ENCODE results near the gene KCNMA1.
A peak's percentile ranks its signal among the peaks of the same experiment; 100 is the strongest.

The KCNMA1 gene

GRCh38 chr10:77016278-77016815 is 621.3 kb downstream of the KCNMA1 start:
- no peak for DNase-seq (ENCODE audit: low spot score)

GRCh38 chr10:77015360-77015759 is 622.2 kb downstream of the KCNMA1 start:
- no peak for DNase-seq (ENCODE audit: low spot score)

GRCh38 chr10:77012812-77013500 is 624.7 kb downstream of the KCNMA1 start:
- DNase-seq (ENCODE audit: low spot score) = no peak

- peak; percentile 57 for DNase-seq (ENCODE audit: low spot score)
Observed at GRCh38 chr10:77011874-77012811, 625.5 kb downstream of the KCNMA1 start.

- DNase-seq (ENCODE audit: low spot score) = no peak
Observed at GRCh38 chr10:77010430-77010829, 627.2 kb downstream of the KCNMA1 start.

GRCh38 chr10:77007834-77008233 is 629.8 kb downstream of the KCNMA1 start:
- no peak for DNase-seq (ENCODE audit: low spot score)

- DNase-seq (ENCODE audit: low spot score) = no peak
Observed at GRCh38 chr10:77006836-77007511, 630.6 kb downstream of the KCNMA1 start.

GRCh38 chr10:77005871-77006270 is 631.7 kb downstream of the KCNMA1 start:
- no peak for DNase-seq (ENCODE audit: low spot score)

GRCh38 chr10:77004917-77005564 is 632.6 kb downstream of the KCNMA1 start:
- DNase-seq (ENCODE audit: low spot score) = peak; percentile 74

- DNase-seq (ENCODE audit: low spot score) = no peak
Observed at GRCh38 chr10:77002872-77003271, 634.7 kb downstream of the KCNMA1 start.

- DNase-seq (ENCODE audit: low spot score) = no peak
Observed at GRCh38 chr10:77001206-77001605, 636.4 kb downstream of the KCNMA1 start.

- no peak for DNase-seq (ENCODE audit: low spot score)
Observed at GRCh38 chr10:76998451-76998850, 639.2 kb downstream of the KCNMA1 start.

- no peak for DNase-seq (ENCODE audit: low spot score)
Observed at GRCh38 chr10:76997631-76998030, 640.0 kb downstream of the KCNMA1 start.

GRCh38 chr10:76995023-76995422 is 642.6 kb downstream of the KCNMA1 start:
- DNase-seq (ENCODE audit: low spot score) = no peak

GRCh38 chr10:76993213-76993612 is 644.4 kb downstream of the KCNMA1 start:
- no peak for DNase-seq (ENCODE audit: low spot score)

- no peak for DNase-seq (ENCODE audit: low spot score)
Observed at GRCh38 chr10:76992467-76992866, 645.1 kb downstream of the KCNMA1 start.

- no peak for DNase-seq (ENCODE audit: low spot score)
Observed at GRCh38 chr10:76991621-76992020, 646.0 kb downstream of the KCNMA1 start.

GRCh38 chr10:76990561-76990960 is 647.0 kb downstream of the KCNMA1 start:
- no peak for DNase-seq (ENCODE audit: low spot score)

GRCh38 chr10:76984559-76985443 is 652.8 kb downstream of the KCNMA1 start:
- peak; percentile 66 for DNase-seq (ENCODE audit: low spot score)

GRCh38 chr10:76983624-76984023 is 654.0 kb downstream of the KCNMA1 start:
- DNase-seq (ENCODE audit: low spot score) = no peak

GRCh38 chr10:76982671-76983070 is 654.9 kb downstream of the KCNMA1 start:
- no peak for DNase-seq (ENCODE audit: low spot score)

Measured in GM03348 (cell line).